Measurements from ENCODE around the gene SLC9A3.

DNA sequence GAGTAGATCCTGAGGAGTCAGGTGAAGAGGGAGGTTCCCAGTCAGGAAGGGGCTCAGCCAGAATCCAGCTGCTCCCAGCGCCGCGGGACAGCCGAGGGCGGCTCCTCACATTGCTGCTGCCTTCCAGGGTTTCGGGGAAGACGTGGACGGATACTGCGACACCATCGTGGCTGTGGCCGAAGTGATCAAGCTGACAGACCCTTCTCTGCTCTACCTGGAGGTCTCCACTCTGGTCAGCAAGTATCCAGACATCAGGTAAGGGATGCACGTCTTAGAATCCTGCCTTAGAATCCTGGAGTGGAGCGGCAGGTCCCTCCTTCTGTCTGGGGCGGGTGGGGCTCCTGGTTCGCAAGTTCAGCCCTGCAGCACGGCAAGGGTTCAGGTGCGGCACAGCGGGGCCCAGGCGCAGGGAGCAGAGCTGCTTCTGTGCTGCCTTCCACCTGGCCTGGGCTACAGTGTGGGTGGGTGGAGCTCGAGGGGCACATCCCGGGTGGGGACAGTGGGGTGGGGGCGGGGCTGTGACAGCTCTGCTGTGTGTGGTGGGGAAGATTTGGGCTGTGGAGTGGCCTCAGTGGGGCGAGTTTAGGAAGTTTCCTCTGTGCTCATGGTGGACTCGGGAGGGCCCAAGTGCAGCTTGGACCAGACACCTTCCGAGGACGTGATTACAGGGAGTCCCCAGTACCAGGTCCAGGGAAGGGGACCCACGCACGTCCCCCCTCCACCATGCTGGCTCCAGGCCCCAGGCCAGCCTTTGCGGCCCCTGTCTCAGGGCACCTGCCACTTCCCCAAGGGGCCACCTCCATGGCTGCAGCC, 58.5 kb downstream of the SLC9A3 start:
- TF ChIP-seq, protein P1, sequence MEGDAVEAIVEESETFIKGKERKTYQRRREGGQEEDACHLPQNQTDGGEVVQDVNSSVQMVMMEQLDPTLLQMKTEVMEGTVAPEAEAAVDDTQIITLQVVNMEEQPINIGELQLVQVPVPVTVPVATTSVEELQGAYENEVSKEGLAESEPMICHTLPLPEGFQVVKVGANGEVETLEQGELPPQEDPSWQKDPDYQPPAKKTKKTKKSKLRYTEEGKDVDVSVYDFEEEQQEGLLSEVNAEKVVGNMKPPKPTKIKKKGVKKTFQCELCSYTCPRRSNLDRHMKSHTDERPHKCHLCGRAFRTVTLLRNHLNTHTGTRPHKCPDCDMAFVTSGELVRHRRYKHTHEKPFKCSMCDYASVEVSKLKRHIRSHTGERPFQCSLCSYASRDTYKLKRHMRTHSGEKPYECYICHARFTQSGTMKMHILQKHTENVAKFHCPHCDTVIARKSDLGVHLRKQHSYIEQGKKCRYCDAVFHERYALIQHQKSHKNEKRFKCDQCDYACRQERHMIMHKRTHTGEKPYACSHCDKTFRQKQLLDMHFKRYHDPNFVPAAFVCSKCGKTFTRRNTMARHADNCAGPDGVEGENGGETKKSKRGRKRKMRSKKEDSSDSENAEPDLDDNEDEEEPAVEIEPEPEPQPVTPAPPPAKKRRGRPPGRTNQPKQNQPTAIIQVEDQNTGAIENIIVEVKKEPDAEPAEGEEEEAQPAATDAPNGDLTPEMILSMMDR (conservative IDR thresholded peaks at IDR 0.05) = no peak
- no peak for TF ChIP-seq ZFX (IDR thresholded peaks at IDR 0.05)

Data from C4-2B (cell line).